ENCODE measurements around the gene APBA2. TPM values are rescaled to one million over a fixed set of nuclear protein-coding genes. Genes with fewer than 3 reads are reported as not detected.

Gene APBA2
- total RNA-seq, 4 donors from 2014 or later: 1.3 to 7.0 (median 2.4) TPM

GRCh38 chr15:28993720-28994053 lies 107.9 kb downstream of the APBA2 start:
- Histone ChIP-seq H3K36me3 (no peaks in the 10 kb centered on the region), H3K27ac (no peak overlapping the region), H3K27me3 (no peaks in the 10 kb centered on the region), H3K4me3 (no peak overlapping the region), H3K9me3 (no peaks in the 10 kb centered on the region), H3K4me1 (no peaks in the 10 kb centered on the region)
- no peak for DNase-seq (ENCODE audit: low spot score in 2 of 2)
- 89% methylated on average over 7 of the region's 7 CpGs for WGBS
- TF ChIP-seq POLR2AphosphoS5 (IDR thresholded peaks at IDR 0.05): no peak
- TF ChIP-seq EP300 (IDR thresholded peaks at IDR 0.05): no peak
- TF ChIP-seq POLR2A (IDR thresholded peaks at IDR 0.05): no peak
- no peak for TF ChIP-seq CTCF (IDR thresholded peaks at IDR 0.05)

- Histone ChIP-seq H3K36me3 (no peaks in the 10 kb centered on the region), H3K27me3 (no peaks in the 10 kb centered on the region), H3K4me1 (no peaks in the 10 kb centered on the region), H3K9me3 (no peaks in the 10 kb centered on the region), H3K4me3 (no peak overlapping the region), H3K27ac (no peak overlapping the region)
- 84% methylated on average over 13 of the region's 14 CpGs for WGBS
- TF ChIP-seq POLR2A (IDR thresholded peaks at IDR 0.05) (no peak), EP300 (IDR thresholded peaks at IDR 0.05) (no peak), CTCF (IDR thresholded peaks at IDR 0.05) (no peak)
- no peak for DNase-seq (ENCODE audit: low spot score in 2 of 2)
Measured at GRCh38 chr15:28994142-28994830, 108.5 kb downstream of the APBA2 start.

DNA sequence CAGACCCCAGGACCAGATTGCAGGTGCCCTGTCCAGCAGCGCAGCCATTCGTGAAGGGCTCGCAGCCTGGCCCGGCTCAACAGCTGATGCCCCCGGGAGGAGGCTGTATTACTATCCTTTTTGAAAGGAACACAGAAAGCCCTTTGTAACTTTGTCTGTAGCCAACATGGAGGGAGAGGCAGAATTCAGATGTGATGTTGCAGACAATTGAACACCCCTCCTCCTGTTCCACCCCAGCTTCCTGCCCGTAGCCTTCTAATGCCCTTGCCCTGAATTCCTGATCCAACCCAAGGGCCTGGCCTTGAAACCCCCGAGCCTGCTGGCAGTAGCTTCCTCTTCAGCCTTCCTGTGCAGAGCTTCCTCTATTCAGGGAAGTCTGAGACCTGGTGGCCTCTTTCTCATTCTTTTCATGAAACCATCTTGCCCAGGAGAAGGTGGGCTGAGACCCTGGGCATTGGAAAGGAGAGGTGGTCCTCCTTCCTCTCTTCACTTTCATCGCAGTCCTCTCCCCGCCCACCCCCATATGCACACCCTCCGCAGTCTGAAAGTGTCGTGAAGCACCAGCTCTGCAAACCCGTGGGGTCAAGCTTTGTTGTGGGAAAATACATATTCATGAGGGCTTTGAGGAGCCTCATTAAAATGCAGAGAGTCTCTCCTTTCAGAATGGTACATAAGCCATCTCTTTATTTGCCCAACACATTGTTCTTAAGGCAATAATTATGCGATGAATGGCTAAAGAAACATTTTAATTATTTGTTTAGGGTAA lies 109.2 kb downstream of the APBA2 start:
- H3K27ac ChIP-seq: no peak overlapping the region
- TF ChIP-seq CTCF (IDR thresholded peaks at IDR 0.05) (no peak), POLR2A (IDR thresholded peaks at IDR 0.05) (no peak)
- no peaks in the 10 kb centered on the region for H3K4me1 ChIP-seq
- no peak overlapping the region for H3K4me3 ChIP-seq
- no peak for DNase-seq (ENCODE audit: low spot score in 2 of 2)
- no peaks in the 10 kb centered on the region for H3K27me3 ChIP-seq
- no peaks in the 10 kb centered on the region for H3K36me3 ChIP-seq
- no peaks in the 10 kb centered on the region for H3K9me3 ChIP-seq
- 72% methylated on average over 8 of the region's 13 CpGs for WGBS

DNA sequence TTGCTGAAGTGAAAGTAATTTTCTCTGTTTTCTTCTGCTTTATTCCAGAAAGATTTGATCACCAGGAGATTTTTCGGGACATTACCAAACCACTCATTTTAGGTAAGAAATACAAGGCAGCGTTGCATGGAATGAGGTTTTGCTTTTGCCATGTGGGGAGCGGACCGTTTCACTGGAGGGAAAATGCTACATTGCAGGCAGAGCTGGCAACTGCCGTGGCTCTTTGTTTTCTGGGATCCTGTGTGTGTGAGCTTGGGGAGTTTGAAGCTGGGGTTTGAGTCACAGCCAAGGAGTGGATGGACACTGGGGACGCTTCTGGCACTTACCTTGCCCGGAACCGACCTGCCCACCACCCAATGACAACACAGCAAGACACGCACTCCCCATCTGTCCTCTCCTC lies 109.9 kb downstream of the APBA2 start:
- Histone ChIP-seq H3K4me1 (no peaks in the 10 kb centered on the region), H3K27ac (no peak overlapping the region), H3K36me3 (no peaks in the 10 kb centered on the region), H3K4me3 (no peak overlapping the region), H3K27me3 (no peaks in the 10 kb centered on the region), H3K9me3 (no peaks in the 10 kb centered on the region)
- 88% methylated on average over 9 of the region's 9 CpGs for WGBS
- no peak for TF ChIP-seq EP300 (IDR thresholded peaks at IDR 0.05)
- no peak for DNase-seq (ENCODE audit: low spot score in 2 of 2)

DNA sequence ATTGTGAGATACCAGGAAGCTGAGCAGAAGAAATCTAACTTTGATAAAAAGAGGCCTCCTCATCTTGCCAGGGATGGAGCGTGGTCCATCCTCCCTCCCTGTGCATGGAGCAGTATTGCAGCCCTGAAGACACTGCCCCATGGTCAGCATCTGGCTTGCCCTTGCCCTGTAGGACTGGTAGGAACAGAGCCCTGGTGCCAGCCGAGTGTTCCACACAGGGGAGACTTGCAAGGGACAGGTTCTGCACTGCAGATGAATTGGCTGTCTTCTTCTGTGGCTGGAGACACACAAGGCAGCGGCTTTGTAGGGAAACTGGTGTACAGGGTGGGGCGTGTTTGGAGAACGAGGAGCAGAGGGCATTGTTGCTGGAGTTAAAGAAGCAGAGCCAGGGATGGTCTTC lies 110.5 kb downstream of the APBA2 start:
- H3K27me3 ChIP-seq: no peaks in the 10 kb centered on the region
- WGBS: 89% methylated on average over 5 of the region's 5 CpGs
- H3K9me3 ChIP-seq: no peaks in the 10 kb centered on the region
- no peaks in the 10 kb centered on the region for H3K4me1 ChIP-seq
- DNase-seq (ENCODE audit: low spot score in 2 of 2): no peak
- no peaks in the 10 kb centered on the region for H3K36me3 ChIP-seq
- no peak overlapping the region for H3K27ac ChIP-seq
- TF ChIP-seq POLR2AphosphoS5 (IDR thresholded peaks at IDR 0.05) (no peak), CTCF (IDR thresholded peaks at IDR 0.05) (no peak), POLR2A (IDR thresholded peaks at IDR 0.05) (no peak), EP300 (IDR thresholded peaks at IDR 0.05) (no peak)
- H3K4me3 ChIP-seq: no peak overlapping the region
